GM15510 (cell line): ENCODE results near the gene CLNK.

ENCODE experiments used
- POLR2A ChIP-seq: IDR thresholded peaks from 3 replicates; pipeline ENCODE4 v1.6.1; 2011; ENCODE audit warnings: borderline replicate concordance; ENCODE audit not compliant: insufficient read length; ENCODE audit errors: extremely low read depth

The CLNK gene

GRCh38 chr4:10552591-10553280 lies 131.8 kb downstream of the CLNK start:
- TF ChIP-seq POLR2A: no peak

- no peak for TF ChIP-seq POLR2A
Measured at GRCh38 chr4:10535912-10536311, 148.7 kb downstream of the CLNK start.

DNA sequence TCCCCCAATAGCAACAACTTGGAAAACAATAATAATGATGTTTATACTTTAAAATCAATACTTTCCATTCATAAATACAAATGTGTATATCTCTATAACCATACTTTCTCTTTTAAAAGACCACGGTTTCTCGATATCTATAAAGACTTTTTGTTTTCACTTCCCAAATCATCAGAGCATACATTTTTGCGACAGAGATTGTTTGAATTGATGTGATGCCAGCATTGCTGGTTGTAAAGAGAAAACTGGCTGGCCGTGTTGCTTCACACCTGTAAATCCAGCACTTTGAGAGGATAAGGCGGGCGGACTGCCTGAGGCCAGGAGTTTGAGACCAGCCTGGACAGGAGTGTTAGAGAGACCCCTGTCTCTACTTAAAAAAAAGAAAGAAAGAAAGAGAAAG lies 149.7 kb downstream of the CLNK start:
- no peak for TF ChIP-seq POLR2A

DNA sequence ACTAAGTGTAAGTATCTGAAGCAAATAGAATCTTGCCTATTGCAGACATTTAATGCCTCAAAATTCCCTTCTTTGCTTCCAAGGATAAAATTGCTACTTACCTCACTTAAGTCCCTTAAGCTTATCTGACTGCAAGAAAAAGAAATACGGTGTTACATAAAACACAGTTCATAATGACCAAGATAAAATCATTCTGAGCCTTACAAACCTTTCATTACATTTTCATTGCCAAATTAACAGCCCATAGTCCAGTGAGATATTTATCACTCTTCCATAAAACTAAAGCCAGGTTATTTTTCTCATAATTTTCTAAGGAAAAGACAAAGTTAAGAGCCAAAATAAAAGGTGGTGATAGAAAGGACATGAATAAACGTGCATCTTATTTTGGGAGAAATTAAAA lies 152.4 kb downstream of the CLNK start:
- TF ChIP-seq POLR2A: no peak

DNA sequence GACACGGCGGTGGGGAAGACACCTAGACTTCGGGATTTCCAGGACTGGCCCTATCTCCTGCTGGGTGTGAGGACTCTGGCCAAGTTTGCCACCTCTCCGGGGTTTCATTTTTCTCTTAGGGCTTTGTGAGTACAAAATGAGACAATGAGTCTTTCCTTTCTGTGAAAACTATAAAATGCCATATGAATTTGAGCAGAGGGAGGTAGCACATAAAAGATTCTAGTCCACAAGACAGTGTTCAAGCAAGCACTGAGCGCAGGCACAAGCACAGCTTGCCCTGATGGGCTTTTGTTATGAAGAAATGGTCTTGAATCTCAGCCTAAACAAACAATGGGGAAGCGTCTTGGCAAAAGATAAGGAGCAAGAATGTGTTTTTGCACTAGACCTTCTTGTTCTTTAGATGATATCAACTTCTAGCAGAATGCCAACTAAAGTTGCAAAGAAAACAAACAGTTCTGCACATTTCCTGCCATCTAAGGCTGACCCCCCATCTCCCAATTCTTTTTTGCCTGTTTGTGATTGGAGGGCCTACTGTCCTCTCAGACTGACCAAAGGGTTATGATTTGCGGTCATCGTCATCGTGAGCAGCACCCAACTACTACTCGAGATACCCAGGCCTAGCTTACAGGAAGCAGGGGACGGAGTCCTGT lies 154.3 kb downstream of the CLNK start:
- no peak for TF ChIP-seq POLR2A

DNA sequence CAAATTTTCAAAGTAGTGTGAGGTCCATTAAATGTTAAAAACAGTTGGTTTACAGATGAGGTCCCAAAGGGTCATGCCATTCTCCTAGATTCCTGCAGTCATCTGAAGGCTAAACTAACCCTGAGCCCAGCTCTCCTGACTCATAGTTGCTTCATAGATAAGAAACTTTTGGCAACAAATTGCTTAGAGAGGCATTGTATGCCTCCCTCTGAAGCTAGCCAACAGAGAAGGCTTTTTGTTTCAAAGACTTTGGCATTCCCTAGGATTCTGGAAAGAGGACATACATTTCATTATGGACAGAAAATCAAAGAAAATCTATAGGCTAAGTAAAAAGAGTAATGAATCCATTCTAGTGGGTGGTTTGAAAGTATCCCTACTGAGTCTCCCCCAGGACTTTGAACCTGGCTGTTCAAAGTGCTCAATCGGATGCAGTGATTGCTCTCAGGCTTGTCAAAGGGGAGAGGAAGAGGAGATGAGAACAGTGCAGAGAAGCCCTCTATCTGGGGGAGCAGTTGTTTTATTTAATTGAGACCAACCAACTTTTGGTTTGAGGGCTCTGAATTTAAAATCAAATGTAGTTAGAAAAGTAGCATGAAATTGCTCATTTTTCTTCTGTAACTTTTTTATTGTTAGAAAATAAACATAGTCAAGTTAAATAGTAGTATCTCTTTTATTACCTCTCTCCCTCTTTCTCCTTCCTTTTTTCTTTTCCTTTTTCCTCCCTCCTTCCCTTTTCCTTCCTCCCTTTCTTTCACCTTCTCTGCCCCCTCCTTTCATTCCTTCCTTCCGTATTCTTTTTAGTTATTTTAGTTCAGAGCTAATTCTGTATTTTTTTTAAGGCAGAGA lies 155.1 kb downstream of the CLNK start:
- TF ChIP-seq POLR2A: no peak

- no peak for TF ChIP-seq POLR2A
Measured at GRCh38 chr4:10527438-10527837, 157.1 kb downstream of the CLNK start.

DNA sequence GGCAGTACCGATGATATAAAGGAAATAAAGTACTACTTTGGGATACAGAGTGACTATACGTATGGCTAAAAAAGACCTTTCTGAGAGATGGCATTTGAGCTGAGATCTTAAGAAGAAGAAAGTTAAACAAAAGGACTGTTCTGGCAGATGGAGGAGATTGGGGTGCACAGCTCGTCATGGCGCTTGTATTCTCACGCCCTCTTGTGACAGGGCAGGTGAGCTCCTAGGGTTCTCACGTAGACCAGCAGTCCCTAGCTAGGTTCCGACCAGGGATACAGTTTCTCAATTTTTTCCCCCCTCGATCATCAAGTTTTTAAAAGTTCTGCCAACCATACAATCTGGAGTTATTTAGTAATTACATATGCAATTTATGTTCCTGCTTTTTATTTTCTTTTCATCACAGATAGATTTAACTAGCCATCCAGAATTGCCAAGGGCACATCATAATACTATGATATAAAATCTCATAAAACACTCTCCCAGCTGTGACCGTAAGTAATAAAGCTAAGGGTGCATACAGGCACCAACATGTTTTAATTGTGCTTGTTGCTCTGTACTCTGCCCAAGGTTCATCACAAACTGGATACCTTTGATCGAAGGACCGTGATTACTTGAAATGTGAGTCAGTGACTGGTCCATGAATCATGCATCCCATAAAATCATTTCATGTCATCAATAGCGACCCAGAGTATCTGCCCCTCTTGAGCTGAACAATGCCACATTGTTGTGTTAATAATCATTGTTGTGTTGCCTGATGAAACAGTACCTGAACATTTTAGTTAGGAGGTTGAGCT lies 157.9 kb downstream of the CLNK start:
- TF ChIP-seq POLR2A: no peak

- TF ChIP-seq POLR2A: no peak
Measured at GRCh38 chr4:10524196-10524833, 160.3 kb downstream of the CLNK start.

- TF ChIP-seq POLR2A: no peak
Measured at GRCh38 chr4:10521424-10521823, 163.1 kb downstream of the CLNK start.

DNA sequence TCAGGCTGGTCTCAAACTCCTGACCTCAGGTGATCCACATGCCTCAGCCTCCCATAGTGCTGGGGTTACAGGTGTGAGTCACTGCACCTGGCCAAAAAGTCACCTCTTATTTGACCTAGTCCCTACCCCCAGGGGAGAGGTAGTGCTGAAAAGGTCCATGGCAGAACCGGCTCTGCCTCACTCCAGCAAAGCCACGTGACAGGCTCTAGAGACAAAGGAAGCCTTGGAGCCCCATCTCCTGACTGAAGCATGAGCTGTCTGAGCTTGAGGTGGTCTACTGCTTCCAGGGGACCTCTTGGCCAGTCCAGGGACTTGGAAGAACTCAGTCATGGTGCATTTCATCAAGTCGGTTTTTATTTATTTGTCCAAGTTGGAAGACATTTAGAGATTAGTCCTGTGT lies 174.8 kb downstream of the CLNK start:
- TF ChIP-seq POLR2A: no peak

DNA sequence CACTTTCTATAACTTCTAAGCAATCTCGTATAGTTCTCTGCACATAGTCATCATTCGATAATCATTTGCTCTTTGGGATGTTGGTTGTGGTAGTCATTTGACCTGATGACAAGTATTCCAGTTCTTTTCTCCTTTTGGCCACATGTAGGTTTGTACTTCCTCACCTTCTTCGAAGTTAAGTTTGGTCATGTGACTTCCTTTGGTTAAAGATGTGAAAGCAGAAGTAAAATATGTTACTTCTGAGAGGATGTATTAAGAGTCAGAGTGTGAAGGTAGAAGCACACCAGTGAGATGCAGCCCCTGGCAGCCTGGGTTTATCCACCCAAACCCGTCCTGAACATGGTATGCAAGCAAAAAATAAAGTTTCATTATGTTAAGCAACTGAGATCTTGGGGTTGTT lies 178.5 kb downstream of the CLNK start:
- no peak for TF ChIP-seq POLR2A

- TF ChIP-seq POLR2A: no peak
Measured at GRCh38 chr4:10504570-10505179, 179.9 kb downstream of the CLNK start.

DNA sequence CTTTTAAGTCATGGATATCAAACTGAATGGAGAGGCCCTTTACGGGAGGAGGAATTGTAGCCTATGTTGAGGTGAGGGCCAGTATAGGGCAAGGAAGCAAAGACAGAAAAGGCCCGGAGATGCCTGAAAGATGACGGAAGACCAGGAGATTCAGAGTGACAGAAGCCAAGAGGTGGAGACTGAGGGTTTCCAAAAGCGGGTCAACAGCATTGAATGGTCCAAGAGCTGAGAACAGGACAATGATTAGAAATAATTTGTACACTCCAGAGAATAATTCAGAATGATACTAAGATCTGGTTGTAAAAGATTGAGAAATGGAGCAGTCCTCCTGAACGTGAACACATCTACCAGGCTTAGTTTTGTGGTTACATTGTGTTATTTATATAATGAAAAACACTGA lies 181.9 kb downstream of the CLNK start:
- no peak for TF ChIP-seq POLR2A
